MM.1S (cell line): ENCODE results near the gene ZAP70.

Source experiments
- DNase-seq: peaks from one replicate; pipeline ENCODE4 v3.0.0-alpha.2; 2015
- H2AFZ ChIP-seq: fragments of 300-600 bp; sonication (generic); 2 replicates; pipeline ENCODE4 v1.6.0; 2016; ENCODE audit warnings: antibody characterized with exemption, low read length
- H3F3A ChIP-seq: fragments of 300-600 bp; sonication (generic); 2 replicates; pipeline ENCODE4 v1.6.1; 2016; ENCODE audit warnings: mild to moderate bottlenecking, antibody characterized with exemption, low read length, moderate library complexity, mixed read lengths; ENCODE audit not compliant: insufficient read depth
- H3K27ac ChIP-seq: fragments of 300-600 bp; sonication (generic); 2 replicates; pipeline ENCODE4 v1.5.1; 2016; ENCODE audit warnings: mild to moderate bottlenecking, low read length
- H3K27me3 ChIP-seq: fragments of 300-600 bp; sonication (generic); replicated peaks from 2 replicates; pipeline ENCODE4 v1.6.0; 2016; ENCODE audit warnings: low read length; ENCODE audit not compliant: insufficient read depth
- H3K36me3 ChIP-seq: fragments of 300-600 bp; sonication (generic); replicated peaks from 2 replicates; pipeline ENCODE4 v1.6.1; 2016; ENCODE audit warnings: mild to moderate bottlenecking, low read length, mixed read lengths; ENCODE audit not compliant: insufficient read depth
- H3K4me1 ChIP-seq: fragments of 300-600 bp; sonication (generic); 2 replicates; pipeline ENCODE4 v1.6.1; 2016; ENCODE audit warnings: low read length, mixed read lengths
- H3K4me2 ChIP-seq: fragments of 300-600 bp; sonication (generic); 2 replicates; pipeline ENCODE4 v1.6.0; 2016; ENCODE audit warnings: low read depth, low read length
- H3K4me3 ChIP-seq: fragments of 300-600 bp; sonication (generic); 2 replicates; pipeline ENCODE4 v1.5.1; 2016; ENCODE audit warnings: low read length, mixed read lengths
- H3K79me2 ChIP-seq: fragments of 300-600 bp; sonication (generic); 2 replicates; pipeline ENCODE4 v1.6.1; 2016; ENCODE audit warnings: mixed run types, low read length, mixed read lengths
- H3K9ac ChIP-seq: fragments of 300-600 bp; sonication (generic); 2 replicates; pipeline ENCODE4 v1.6.1; 2016; ENCODE audit warnings: low read length, mixed read lengths
- H3K9me2 ChIP-seq: fragments of 300-600 bp; sonication (generic); replicated peaks from 2 replicates; pipeline ENCODE4 v1.6.1; 2016; ENCODE audit warnings: mild to moderate bottlenecking, low read length, mixed read lengths; ENCODE audit not compliant: insufficient read depth
- H3K9me3 ChIP-seq: fragments of 300-600 bp; sonication (generic); replicated peaks from 2 replicates; pipeline ENCODE4 v1.6.1; 2016; ENCODE audit warnings: mild to moderate bottlenecking, low read length, mixed read lengths; ENCODE audit not compliant: insufficient read depth
- H4K20me1 ChIP-seq: fragments of 300-600 bp; sonication (generic); 2 replicates; pipeline ENCODE4 v1.6.1; 2016; ENCODE audit warnings: mild to moderate bottlenecking, low read length, moderate library complexity, mixed read lengths; ENCODE audit not compliant: insufficient read depth
- EZH2 ChIP-seq: fragments of 300-600 bp; sonication (generic); optimal IDR thresholded peaks from 2 replicates; pipeline ENCODE3; 2017; ENCODE audit warnings: low read depth, mild to moderate bottlenecking, antibody characterized with exemption, low read length, mixed read lengths
- EZH2phosphoT487 ChIP-seq: fragments of 300-600 bp; sonication (generic); IDR thresholded peaks from 2 replicates; pipeline ENCODE4 v1.6.1; 2018; ENCODE audit warnings: antibody characterized with exemption, low read length
- TF ChIP-seq, protein P1 (sequence below): fragments of 300-600 bp; sonication (generic); IDR thresholded peaks from 2 replicates; pipeline ENCODE4 v1.5.1; 2016; ENCODE audit warnings: antibody characterized with exemption, low read length, mixed read lengths

Gene ZAP70

DNA sequence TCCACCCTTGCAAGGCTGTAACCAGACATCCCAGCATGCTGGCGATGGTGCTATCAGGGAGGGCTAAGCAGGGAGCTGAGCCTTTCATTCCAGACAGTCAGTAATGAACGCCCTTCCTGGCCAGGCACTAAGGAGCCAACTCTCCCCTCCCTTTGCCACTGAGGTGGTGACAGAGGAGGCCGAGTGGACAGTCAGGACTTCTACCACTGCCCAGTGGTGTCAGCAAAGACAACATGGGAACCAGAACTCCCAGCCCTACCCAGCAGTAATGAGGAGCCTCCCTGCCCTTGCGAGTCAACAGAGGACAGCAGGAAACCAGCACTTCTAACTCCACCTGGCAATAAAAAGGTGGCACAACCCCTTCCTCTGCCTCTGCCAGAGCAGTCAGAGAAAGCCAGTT lies 68.6 kb downstream of the ZAP70 start:
- H3K9me2 ChIP-seq, result no peaks in the 10 kb centered on the region
- H3K27ac ChIP-seq, result no peak overlapping the region
- no peak for DNase-seq
- no peaks in the 10 kb centered on the region for H3K36me3 ChIP-seq
- no peaks in the 10 kb centered on the region for H3K9me3 ChIP-seq
- H3K27me3 ChIP-seq, result no peaks in the 10 kb centered on the region
- no peak overlapping the region for H3K9ac ChIP-seq
- H3F3A ChIP-seq, result no peaks in the 10 kb centered on the region
- H3K79me2 ChIP-seq, result no peaks in the 10 kb centered on the region
- no peak overlapping the region for H3K4me3 ChIP-seq
- TF ChIP-seq, protein P1, sequence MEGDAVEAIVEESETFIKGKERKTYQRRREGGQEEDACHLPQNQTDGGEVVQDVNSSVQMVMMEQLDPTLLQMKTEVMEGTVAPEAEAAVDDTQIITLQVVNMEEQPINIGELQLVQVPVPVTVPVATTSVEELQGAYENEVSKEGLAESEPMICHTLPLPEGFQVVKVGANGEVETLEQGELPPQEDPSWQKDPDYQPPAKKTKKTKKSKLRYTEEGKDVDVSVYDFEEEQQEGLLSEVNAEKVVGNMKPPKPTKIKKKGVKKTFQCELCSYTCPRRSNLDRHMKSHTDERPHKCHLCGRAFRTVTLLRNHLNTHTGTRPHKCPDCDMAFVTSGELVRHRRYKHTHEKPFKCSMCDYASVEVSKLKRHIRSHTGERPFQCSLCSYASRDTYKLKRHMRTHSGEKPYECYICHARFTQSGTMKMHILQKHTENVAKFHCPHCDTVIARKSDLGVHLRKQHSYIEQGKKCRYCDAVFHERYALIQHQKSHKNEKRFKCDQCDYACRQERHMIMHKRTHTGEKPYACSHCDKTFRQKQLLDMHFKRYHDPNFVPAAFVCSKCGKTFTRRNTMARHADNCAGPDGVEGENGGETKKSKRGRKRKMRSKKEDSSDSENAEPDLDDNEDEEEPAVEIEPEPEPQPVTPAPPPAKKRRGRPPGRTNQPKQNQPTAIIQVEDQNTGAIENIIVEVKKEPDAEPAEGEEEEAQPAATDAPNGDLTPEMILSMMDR, result no peak
- TF ChIP-seq EZH2 (no peak), EZH2phosphoT487 (no peak)
- no peaks in the 10 kb centered on the region for H3K4me1 ChIP-seq
- no peak overlapping the region for H2AFZ ChIP-seq
- H3K4me2 ChIP-seq, result no peak overlapping the region
- H4K20me1 ChIP-seq, result no peaks in the 10 kb centered on the region

DNA sequence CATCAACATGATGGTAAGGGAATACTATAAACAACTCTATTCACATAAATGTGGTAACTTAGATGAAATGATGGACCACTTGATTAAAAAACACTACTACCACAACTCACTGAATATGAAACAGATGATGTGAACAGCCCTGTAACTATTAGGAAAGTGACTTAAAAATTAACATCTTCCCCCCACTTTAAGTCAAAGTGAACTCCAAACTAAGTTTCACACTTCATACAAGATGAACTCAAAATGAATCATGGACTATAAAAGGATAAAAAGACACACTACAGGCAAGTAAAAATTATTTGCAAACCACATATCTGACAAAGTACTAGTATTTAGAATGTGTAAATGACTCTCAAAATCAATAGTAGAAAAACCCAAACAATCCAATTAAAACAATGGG lies 71.6 kb downstream of the ZAP70 start:
- Histone ChIP-seq H3K4me1 (no peaks in the 10 kb centered on the region), H3K4me3 (no peak overlapping the region), H3K36me3 (no peaks in the 10 kb centered on the region), H3K9me3 (no peaks in the 10 kb centered on the region), H4K20me1 (no peaks in the 10 kb centered on the region), H3K79me2 (no peaks in the 10 kb centered on the region), H3K4me2 (no peak overlapping the region), H3F3A (no peaks in the 10 kb centered on the region), H3K27ac (no peak overlapping the region), H3K27me3 (no peaks in the 10 kb centered on the region), H3K9ac (no peak overlapping the region), H2AFZ (no peak overlapping the region), H3K9me2 (no peaks in the 10 kb centered on the region)
- TF ChIP-seq EZH2phosphoT487, result no peak
- DNase-seq, result no peak

DNA sequence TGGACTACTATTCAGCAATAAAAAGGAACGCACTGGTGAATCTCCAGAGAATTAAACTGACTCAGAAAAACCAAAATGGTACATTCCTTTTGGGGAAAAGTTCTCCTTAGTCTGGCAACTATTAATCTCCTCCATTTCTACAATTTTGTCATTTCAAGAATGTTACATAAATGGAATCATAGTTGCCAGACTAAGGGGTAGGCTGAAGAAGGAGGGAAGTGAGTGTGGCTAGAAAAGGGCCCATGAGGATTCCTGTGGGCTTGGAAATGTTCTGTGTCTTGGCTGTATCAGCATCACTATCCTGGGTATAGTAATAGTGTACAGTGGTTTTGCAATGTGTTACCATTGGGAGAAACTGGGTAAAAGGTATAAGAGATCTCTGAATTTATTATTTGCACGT lies 72.4 kb downstream of the ZAP70 start:
- Histone ChIP-seq H3K9ac (no peak overlapping the region), H3K4me2 (no peak overlapping the region), H3K27me3 (no peaks in the 10 kb centered on the region), H3K79me2 (no peaks in the 10 kb centered on the region), H3K9me3 (no peaks in the 10 kb centered on the region), H3K27ac (no peak overlapping the region), H3K4me3 (no peak overlapping the region), H4K20me1 (no peaks in the 10 kb centered on the region), H3K9me2 (no peaks in the 10 kb centered on the region), H3F3A (no peaks in the 10 kb centered on the region), H3K36me3 (no peaks in the 10 kb centered on the region), H3K4me1 (no peaks in the 10 kb centered on the region), H2AFZ (no peak overlapping the region)
- no peak for DNase-seq
- TF ChIP-seq, protein P1, result no peak
- TF ChIP-seq EZH2phosphoT487, result no peak

DNA sequence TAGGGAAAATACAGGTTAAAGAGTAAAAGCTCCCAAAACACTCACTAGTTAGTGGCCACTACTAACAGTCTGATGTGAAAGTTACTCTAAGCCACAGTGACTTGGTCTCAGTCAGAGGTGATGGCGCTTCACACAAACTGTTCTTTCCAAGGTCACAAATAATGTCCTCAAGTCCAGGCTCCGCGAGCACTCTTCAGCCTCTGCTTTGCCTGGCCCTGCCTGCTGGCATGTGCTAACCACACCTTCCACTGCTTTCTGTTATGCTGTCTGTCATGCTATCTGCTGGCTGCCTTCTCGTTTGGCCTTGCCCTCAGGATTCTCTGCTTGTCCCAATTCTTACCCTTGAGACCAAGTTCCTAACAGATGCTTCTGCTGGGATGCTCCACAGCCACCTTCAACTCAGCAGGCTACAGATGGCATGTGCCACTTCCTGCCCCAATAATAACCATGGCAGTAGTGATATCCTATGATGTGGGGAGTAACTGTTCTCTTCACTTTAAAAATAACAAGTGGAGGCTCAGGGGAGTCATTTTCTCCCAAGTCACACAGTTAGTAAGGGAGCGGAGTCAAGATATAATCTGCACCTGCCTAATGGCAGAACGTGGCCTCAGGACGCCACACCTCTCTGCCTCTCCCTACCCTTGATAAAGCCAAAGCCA lies 75.7 kb downstream of the ZAP70 start:
- TF ChIP-seq EZH2phosphoT487 (no peak), EZH2 (no peak)
- TF ChIP-seq, protein P1, result no peak
- H3K36me3 ChIP-seq, result no peaks in the 10 kb centered on the region
- H3K9me3 ChIP-seq, result no peaks in the 10 kb centered on the region
- no peaks in the 10 kb centered on the region for H3F3A ChIP-seq
- no peak overlapping the region for H3K4me2 ChIP-seq
- no peaks in the 10 kb centered on the region for H4K20me1 ChIP-seq
- H3K27me3 ChIP-seq, result no peaks in the 10 kb centered on the region
- no peak overlapping the region for H3K4me3 ChIP-seq
- H3K4me1 ChIP-seq, result no peaks in the 10 kb centered on the region
- no peak for DNase-seq
- no peaks in the 10 kb centered on the region for H3K9me2 ChIP-seq
- H3K79me2 ChIP-seq, result no peaks in the 10 kb centered on the region
- H3K27ac ChIP-seq, result no peak overlapping the region
- H2AFZ ChIP-seq, result no peak overlapping the region
- no peak overlapping the region for H3K9ac ChIP-seq
